ENCODE data around the gene CAMK1G. TPM values are rescaled to one million over a fixed set of nuclear protein-coding genes. Genes with fewer than 3 reads are reported as not detected.

Gene CAMK1G
- total and polyA plus RNA-seq, 10 of the 15 experiments (the other 5 are each of a cell fraction or from before 2014, with no cell fraction given): 0.18 to 0.20 TPM; not detected in 8

DNA sequence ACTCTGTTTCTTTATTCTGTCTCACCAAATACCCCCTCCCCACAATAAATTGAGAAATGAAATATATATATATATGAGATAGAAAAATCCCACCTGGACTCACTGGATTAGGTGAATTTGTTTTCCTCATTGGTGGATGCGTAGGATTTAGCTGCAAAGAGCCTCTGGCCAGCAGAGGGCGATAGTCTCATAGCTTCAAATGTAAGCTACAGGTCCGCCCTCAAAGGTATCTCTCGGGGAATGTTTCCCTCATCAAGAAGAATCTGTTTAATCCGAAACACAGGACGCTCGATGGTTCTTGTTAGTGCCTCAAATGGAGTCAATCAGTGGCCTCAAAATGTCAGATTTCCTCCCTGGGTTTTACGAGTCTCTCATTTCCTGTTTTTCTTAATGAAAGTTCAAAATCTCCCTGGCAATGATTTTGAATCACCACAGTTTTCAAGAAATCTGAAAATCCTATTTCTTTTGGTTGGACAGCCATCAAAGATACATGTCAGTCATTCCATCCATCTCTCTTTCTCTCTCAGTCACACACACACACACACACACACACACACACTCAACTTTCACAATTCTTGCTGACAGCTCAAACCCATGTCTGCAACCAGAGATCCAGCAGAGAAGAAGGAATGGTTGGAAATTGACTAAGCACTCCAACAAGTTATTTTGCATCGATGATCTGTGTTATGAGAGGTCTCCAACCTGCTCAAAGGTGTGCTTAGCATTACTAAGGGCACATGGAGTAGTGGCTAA, 13.9 kb upstream of the CAMK1G start:
- no peak overlapping the region for H3K27ac ChIP-seq (ENCODE audit: control insufficient read depth, insufficient read depth)
- no peaks in the 10 kb centered on the region for H3K9me3 ChIP-seq (replicated peaks; ENCODE audit: control insufficient read depth, insufficient read depth, low read length)
- H3K4me1 ChIP-seq (ENCODE audit: control insufficient read depth, insufficient read depth, low read length): no peaks in the 10 kb centered on the region
- ATAC-seq: peak; percentile 77
- SMC1A ChIA-PET (ENCODE audit: uncharacterized antibody, unreplicated experiment): interaction anchor here (0.8 to 5.1 kb wide), 16 partner anchors 10 to 199 kb away, joined by 3 to 46 read pairs (median 5); no protein-coding TSS in a partner anchor
- POLR2A ChIA-PET: interaction anchor here (1.0 kb wide), 1 partner anchor 61 kb away, joined by 3 read pairs; no protein-coding TSS in a partner anchor
- BruUV-seq (replicated peaks): no TSS peak
- RAD21 ChIA-PET (ENCODE audit: unreplicated experiment): interaction anchor here (0.6 to 1.7 kb wide), 15 partner anchors 12 to 254 kb away, joined by 3 to 15 read pairs (median 5); partner anchors contain the start of gene LAMB3
- no peak overlapping the region for H3K4me3 ChIP-seq
- CTCF ChIA-PET: interaction anchor here (0.6 to 24.2 kb wide), 41 partner anchors 10 to 917 kb away, joined by 3 to 307 read pairs (median 4); partner anchors contain the start of genes CAMK1G, G0S2 and LAMB3
- peaks cover 1 to 5% of the 10 kb centered on the region in 2 experiments; a peak in 3 of 4 replicates for H3K27me3 ChIP-seq (replicated peaks in 1 of 2; ENCODE audit: control insufficient read depth in 2 of 2, insufficient read depth in 2 of 2, low read length in 1 of 2)
- in situ Hi-C loops (cut with MboI): loop anchor here (10.0 kb wide), 1 partner anchor 55 kb away; no protein-coding TSS in a partner anchor
- H3K79me2 ChIP-seq (ENCODE audit: control insufficient read depth, insufficient read depth, low read length): no peaks in the 10 kb centered on the region
- peak; percentile 12 for DNase-seq (ENCODE audit: low read depth, low spot score)
- no peak overlapping the region for H3K4me2 ChIP-seq (ENCODE audit: control insufficient read depth, insufficient read depth)
- 0% methylated on average over 9 of the region's 9 CpGs for WGBS (ENCODE audit: insufficient coverage, insufficient replicate concordance, low lambda C conversion rate, missing lambda C conversion rate)
- FAIRE-seq: peak; percentile 23
- no peak overlapping the region for H3K9ac ChIP-seq (ENCODE audit: control insufficient read depth, insufficient read depth, low read length)
- H2AFZ ChIP-seq (ENCODE audit: control insufficient read depth, low read depth, low read length): no peak overlapping the region
- no peaks in the 10 kb centered on the region for H3K36me3 ChIP-seq (ENCODE audit: control insufficient read depth in 2 of 2, insufficient read depth in 2 of 2, low read length in 1 of 2)
- intact Hi-C loops (cut with micrococcal nuclease; ENCODE audit: unreplicated experiment): loop anchor here (1.0 to 10.0 kb wide), 4 partner anchors 58 to 255 kb away; partner anchors contain the start of gene UTP25
- H4K20me1 ChIP-seq (ENCODE audit: control insufficient read depth, insufficient read depth): no peaks in the 10 kb centered on the region
- TF ChIP-seq, protein P1, sequence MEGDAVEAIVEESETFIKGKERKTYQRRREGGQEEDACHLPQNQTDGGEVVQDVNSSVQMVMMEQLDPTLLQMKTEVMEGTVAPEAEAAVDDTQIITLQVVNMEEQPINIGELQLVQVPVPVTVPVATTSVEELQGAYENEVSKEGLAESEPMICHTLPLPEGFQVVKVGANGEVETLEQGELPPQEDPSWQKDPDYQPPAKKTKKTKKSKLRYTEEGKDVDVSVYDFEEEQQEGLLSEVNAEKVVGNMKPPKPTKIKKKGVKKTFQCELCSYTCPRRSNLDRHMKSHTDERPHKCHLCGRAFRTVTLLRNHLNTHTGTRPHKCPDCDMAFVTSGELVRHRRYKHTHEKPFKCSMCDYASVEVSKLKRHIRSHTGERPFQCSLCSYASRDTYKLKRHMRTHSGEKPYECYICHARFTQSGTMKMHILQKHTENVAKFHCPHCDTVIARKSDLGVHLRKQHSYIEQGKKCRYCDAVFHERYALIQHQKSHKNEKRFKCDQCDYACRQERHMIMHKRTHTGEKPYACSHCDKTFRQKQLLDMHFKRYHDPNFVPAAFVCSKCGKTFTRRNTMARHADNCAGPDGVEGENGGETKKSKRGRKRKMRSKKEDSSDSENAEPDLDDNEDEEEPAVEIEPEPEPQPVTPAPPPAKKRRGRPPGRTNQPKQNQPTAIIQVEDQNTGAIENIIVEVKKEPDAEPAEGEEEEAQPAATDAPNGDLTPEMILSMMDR (IDR thresholded peaks at IDR 0.05 in 2 of 3, conservative IDR thresholded peaks at IDR 0.05 in 1 of 3; ENCODE audit: control insufficient read depth in 2 of 3, extremely low read depth in 1 of 3, insufficient read depth in 1 of 3, low read depth in 3 of 3, low read length in 3 of 3): peak; percentile 78 to 85 (median 84)
- TF ChIP-seq, protein P2, sequence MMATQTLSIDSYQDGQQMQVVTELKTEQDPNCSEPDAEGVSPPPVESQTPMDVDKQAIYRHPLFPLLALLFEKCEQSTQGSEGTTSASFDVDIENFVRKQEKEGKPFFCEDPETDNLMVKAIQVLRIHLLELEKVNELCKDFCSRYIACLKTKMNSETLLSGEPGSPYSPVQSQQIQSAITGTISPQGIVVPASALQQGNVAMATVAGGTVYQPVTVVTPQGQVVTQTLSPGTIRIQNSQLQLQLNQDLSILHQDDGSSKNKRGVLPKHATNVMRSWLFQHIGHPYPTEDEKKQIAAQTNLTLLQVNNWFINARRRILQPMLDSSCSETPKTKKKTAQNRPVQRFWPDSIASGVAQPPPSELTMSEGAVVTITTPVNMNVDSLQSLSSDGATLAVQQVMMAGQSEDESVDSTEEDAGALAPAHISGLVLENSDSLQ (IDR thresholded peaks at IDR 0.05): peak; percentile 20; the same call in 1 of the 2 replicates
- TF ChIP-seq YY1 (IDR thresholded peaks at IDR 0.05; ENCODE audit: low read depth, low read length) (0 out of 2 replicates have a peak, but pooled peaks have one; percentile 27), SREBF2 (IDR thresholded peaks at IDR 0.05; ENCODE audit: low read length) (no peak), JUND (IDR thresholded peaks at IDR 0.05; ENCODE audit: low read depth, low read length) (no peak), SPI1 (IDR thresholded peaks at IDR 0.05; ENCODE audit: borderline replicate concordance, insufficient read depth, low read depth, low read length) (peak; percentile 30; the same call in 1 of the 2 replicates), TCF3 (IDR thresholded peaks at IDR 0.05; ENCODE audit: borderline replicate concordance, insufficient read depth, low read depth, low read length) (no peak), SMC3 (IDR thresholded peaks at IDR 0.05; ENCODE audit: borderline replicate concordance, low read length) (peak; percentile 66; the same call in 1 of the 2 replicates), CREM (IDR thresholded peaks at IDR 0.05; ENCODE audit: low read depth) (no peak), EZH2 (IDR thresholded peaks at IDR 0.05; ENCODE audit: borderline replicate concordance, control insufficient read depth, low read depth, low read length) (no peak)
- TF ChIP-seq, protein P3, sequence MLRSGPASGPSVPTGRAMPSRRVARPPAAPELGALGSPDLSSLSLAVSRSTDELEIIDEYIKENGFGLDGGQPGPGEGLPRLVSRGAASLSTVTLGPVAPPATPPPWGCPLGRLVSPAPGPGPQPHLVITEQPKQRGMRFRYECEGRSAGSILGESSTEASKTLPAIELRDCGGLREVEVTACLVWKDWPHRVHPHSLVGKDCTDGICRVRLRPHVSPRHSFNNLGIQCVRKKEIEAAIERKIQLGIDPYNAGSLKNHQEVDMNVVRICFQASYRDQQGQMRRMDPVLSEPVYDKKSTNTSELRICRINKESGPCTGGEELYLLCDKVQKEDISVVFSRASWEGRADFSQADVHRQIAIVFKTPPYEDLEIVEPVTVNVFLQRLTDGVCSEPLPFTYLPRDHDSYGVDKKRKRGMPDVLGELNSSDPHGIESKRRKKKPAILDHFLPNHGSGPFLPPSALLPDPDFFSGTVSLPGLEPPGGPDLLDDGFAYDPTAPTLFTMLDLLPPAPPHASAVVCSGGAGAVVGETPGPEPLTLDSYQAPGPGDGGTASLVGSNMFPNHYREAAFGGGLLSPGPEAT (IDR thresholded peaks at IDR 0.05; ENCODE audit: low read depth): no peak
- TF ChIP-seq, protein P4, sequence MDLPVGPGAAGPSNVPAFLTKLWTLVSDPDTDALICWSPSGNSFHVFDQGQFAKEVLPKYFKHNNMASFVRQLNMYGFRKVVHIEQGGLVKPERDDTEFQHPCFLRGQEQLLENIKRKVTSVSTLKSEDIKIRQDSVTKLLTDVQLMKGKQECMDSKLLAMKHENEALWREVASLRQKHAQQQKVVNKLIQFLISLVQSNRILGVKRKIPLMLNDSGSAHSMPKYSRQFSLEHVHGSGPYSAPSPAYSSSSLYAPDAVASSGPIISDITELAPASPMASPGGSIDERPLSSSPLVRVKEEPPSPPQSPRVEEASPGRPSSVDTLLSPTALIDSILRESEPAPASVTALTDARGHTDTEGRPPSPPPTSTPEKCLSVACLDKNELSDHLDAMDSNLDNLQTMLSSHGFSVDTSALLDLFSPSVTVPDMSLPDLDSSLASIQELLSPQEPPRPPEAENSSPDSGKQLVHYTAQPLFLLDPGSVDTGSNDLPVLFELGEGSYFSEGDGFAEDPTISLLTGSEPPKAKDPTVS (IDR thresholded peaks at IDR 0.05; ENCODE audit: low read depth, low read length): no peak

Data from GM12878 (cell line).